K562 (cell line): Measurements from ENCODE around the gene ANAPC2. TPM values are rescaled to one million over a fixed set of nuclear protein-coding genes. Genes with fewer than 3 reads are reported as not detected.
A peak's percentile ranks its signal among the peaks of the same experiment; 100 is the strongest.

ENCODE experiments used
- BCLAF1 ChIP-seq, 2 experiments: fragments of 450-650 bp in 1 of 2; IDR thresholded peaks; 2 replicates each; pipeline ENCODE4 v1.6.1; 2011 to 2017; ENCODE audit warnings: low read depth in 2 of 2, antibody characterized with exemption in 1 of 2, borderline replicate concordance in 1 of 2, low read length in 1 of 2, mild to moderate bottlenecking in 1 of 2, mixed read lengths in 1 of 2; ENCODE audit not compliant: control insufficient read depth in 1 of 2
- COPS2 ChIP-seq: fragments of 450-650 bp; conservative IDR thresholded peaks from 2 replicates; pipeline ENCODE4 v1.6.1; 2016; ENCODE audit warnings: mild to moderate bottlenecking, moderate library complexity
- DIDO1 ChIP-seq: fragments of 450-650 bp; IDR thresholded peaks from 2 replicates; pipeline ENCODE4 v1.6.1; 2016; ENCODE audit warnings: low read depth, missing biosample characterization, missing genetic modification characterization
- MEF2A ChIP-seq: IDR thresholded peaks from 2 replicates; pipeline ENCODE4 v1.6.1; 2011; ENCODE audit warnings: low read depth, mild to moderate bottlenecking, low read length, moderate library complexity; ENCODE audit not compliant: control insufficient read depth
- PATZ1 ChIP-seq: fragments of 250-450 bp; sonication (Bioruptor Pico); IDR thresholded peaks from 2 replicates; pipeline ENCODE4 v1.5.0; 2020; ENCODE audit warnings: mild to moderate bottlenecking, borderline replicate concordance
- POLR2B ChIP-seq: fragments of 450-650 bp; IDR thresholded peaks from 2 replicates; pipeline ENCODE4 v1.6.1; 2018; ENCODE audit warnings: low read depth; ENCODE audit not compliant: partially characterized antibody
- THRA ChIP-seq: fragments of 450-650 bp; IDR thresholded peaks from 2 replicates; pipeline ENCODE4 v1.6.1; 2017; ENCODE audit warnings: mild to moderate bottlenecking, moderate library complexity
- ZNF174 ChIP-seq: fragments of 250-450 bp; sonication (Bioruptor Pico); IDR thresholded peaks from 2 replicates; pipeline ENCODE4 v1.4.0; 2020; ENCODE audit warnings: mild to moderate bottlenecking
- polyA plus RNA-seq, 8 experiments: library from polyadenylated mRNA; depleted of rRNA in 4 of 8; stranded (reverse) in 5 of 8; unstranded in 3 of 8; fragments of >200 nt; fragmentation: Nextera tagmentation in 2 of 8; fragmentation: Illumina TruSeq in 1 of 8; extraction: Ambion mirVana in 2 of 8; extraction: Trizol in 1 of 8; gene quantifications; 2 replicates each; pipeline versions ENCODE4 v1.2.1 to v1.2.3, GENCODE V29; 2011 to 2014; ENCODE audit warnings: inconsistent platforms in 1 of 8, missing spikeins in 1 of 8
- total RNA-seq, 7 experiments: library from RNA; depleted of rRNA in 6 of 7; stranded (reverse); fragments of >200 nt in 6 of 7; fragmentation: Illumina TruSeq in 2 of 7; extraction: Trizol in 2 of 7; gene quantifications; 2 replicates each; pipeline versions ENCODE4 v1.2.1 to v1.2.3, GENCODE V29; 2011 to 2021; ENCODE audit warnings: low replicate concordance in 1 of 7
- TF ChIP-seq, protein P1 (sequence below): sonication (generic); formaldehyde crosslinking; IDR thresholded peaks from 2 replicates; pipeline ENCODE4 v1.8.0; 2023; ENCODE audit warnings: mild to moderate bottlenecking, missing genetic modification reagents

The ANAPC2 gene
- total and polyA plus RNA-seq, 9 of the 15 experiments (the other 6 are each of a cell fraction or from before 2014, with no cell fraction given): 0.11 to 56.5 (median 17.1) TPM; not detected in 1

DNA sequence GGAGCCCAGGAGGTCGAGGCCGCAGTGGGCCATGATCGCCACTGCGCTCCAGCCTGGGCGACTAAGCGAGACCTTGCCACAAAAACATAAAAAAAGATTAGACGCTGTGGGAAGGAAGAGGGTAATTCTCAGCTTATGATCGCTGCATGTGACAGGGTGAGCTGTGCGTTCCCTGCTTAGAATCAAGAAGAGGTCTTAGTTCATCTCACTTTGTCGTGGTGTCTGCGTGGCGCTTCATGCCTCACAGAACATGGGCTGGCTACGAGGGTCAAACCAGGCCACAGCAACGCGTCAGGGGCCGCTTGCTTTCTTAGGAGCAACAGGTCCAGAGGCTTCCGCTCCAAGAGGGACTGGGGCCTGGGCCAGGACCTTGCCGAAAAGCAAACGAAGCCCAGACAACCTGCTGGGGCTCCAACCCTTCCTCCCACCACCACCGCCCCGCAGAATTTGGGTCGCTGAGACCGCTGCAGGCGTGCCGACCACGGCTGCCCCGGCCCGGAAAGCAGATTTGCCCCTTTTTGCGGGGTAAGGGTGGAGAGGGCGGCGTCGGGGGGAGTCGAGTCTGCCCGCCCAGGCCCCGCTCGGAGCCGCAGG lies 59.4 kb downstream of the ANAPC2 start (continued):
- no peak for TF ChIP-seq PATZ1 (CRISPR knock-in tag)
- TF ChIP-seq ZNF174 (CRISPR knock-in tag): no peak
- TF ChIP-seq, protein P1, sequence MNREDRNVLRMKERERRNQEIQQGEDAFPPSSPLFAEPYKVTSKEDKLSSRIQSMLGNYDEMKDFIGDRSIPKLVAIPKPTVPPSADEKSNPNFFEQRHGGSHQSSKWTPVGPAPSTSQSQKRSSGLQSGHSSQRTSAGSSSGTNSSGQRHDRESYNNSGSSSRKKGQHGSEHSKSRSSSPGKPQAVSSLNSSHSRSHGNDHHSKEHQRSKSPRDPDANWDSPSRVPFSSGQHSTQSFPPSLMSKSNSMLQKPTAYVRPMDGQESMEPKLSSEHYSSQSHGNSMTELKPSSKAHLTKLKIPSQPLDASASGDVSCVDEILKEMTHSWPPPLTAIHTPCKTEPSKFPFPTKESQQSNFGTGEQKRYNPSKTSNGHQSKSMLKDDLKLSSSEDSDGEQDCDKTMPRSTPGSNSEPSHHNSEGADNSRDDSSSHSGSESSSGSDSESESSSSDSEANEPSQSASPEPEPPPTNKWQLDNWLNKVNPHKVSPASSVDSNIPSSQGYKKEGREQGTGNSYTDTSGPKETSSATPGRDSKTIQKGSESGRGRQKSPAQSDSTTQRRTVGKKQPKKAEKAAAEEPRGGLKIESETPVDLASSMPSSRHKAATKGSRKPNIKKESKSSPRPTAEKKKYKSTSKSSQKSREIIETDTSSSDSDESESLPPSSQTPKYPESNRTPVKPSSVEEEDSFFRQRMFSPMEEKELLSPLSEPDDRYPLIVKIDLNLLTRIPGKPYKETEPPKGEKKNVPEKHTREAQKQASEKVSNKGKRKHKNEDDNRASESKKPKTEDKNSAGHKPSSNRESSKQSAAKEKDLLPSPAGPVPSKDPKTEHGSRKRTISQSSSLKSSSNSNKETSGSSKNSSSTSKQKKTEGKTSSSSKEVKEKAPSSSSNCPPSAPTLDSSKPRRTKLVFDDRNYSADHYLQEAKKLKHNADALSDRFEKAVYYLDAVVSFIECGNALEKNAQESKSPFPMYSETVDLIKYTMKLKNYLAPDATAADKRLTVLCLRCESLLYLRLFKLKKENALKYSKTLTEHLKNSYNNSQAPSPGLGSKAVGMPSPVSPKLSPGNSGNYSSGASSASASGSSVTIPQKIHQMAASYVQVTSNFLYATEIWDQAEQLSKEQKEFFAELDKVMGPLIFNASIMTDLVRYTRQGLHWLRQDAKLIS (CRISPR knock-in tag): peak; percentile 67; the same call in 1 of the 2 replicates
- TF ChIP-seq POLR2B: no peak
- no peak for TF ChIP-seq THRA
- TF ChIP-seq DIDO1: no peak
- TF ChIP-seq BCLAF1 (IDR thresholded peaks at IDR 0.05; ENCODE audit: borderline replicate concordance in 1 of 2, control insufficient read depth in 1 of 2, low read depth in 2 of 2, low read length in 1 of 2): no peak
- no peak for TF ChIP-seq COPS2
- no peak for TF ChIP-seq MEF2A
